Pancreas (tissue), 10 donors: Measurements from ENCODE around the gene GDPD2. TPM values are rescaled to one million over a fixed set of nuclear protein-coding genes. Genes with fewer than 3 reads are reported as not detected.

ENCODE experiments used
- ATAC-seq, 4 donors: fragments of 200-7000 bp; cut with Tn5 transposase; one replicate each; pipeline versions ENCODE4 v1.8.0 to v1.9.1; 2020; ENCODE audit warnings: mild to moderate bottlenecking in 4 of 4, moderate library complexity in 4 of 4
- DNase-seq, 6 donors: peaks; one replicate each; pipeline ENCODE4 v3.0.0-alpha.2; 2020
- FAIRE-seq: peaks from 2 replicates; lab custom pipeline; 2012; peaks lifted over from hg19 to GRCh38; lab: Jason Lieb, UNC
- H3K27ac ChIP-seq, 4 donors: fragments of 200-600 bp; sonication (generic); 1 replicate in 3 of 4; 2 replicates in 1 of 4; pipeline versions ENCODE4 v1.5.0 to v1.8.0; 2020
- H3K27me3 ChIP-seq, 4 donors: fragments of 200-600 bp; one replicate each; pipeline ENCODE4 v1.8.0; 2021
- H3K36me3 ChIP-seq, 3 donors: fragments of 200-600 bp; sonication (generic) in 1 of 3; one replicate each; pipeline versions ENCODE4 v1.5.0 to v1.8.0; 2020 to 2021
- H3K4me1 ChIP-seq, 3 donors: fragments of 200-600 bp; one replicate each; pipeline ENCODE4 v1.8.0; 2021
- H3K4me3 ChIP-seq, 4 donors: fragments of 200-600 bp; sonication (generic) in 2 of 4; one replicate each; pipeline versions ENCODE4 v1.5.0 to v1.8.0; 2020 to 2021
- H3K9me3 ChIP-seq, 4 donors: fragments of 200-600 bp; one replicate each; pipeline ENCODE4 v1.8.0; 2021
- CTCF ChIP-seq, 4 donors: fragments of 200-600 bp; sonication (generic) in 3 of 4; IDR thresholded peaks; one replicate each; pipeline versions ENCODE4 v1.5.0 to v1.8.0; 2021; ENCODE audit warnings: antibody characterized with exemption in 4 of 4
- WGBS, 2 donors: extraction: QIAGEN DNeasy Blood & Tissue Kit; methylation state at CpG; one replicate each; pipeline ENCODE4 v1.1.7; 2013; 5-methylcytosine and 5-hydroxymethylcytosine counted together
- intact Hi-C, 3 donors: fragments of 100-400 bp; cut with DNase I; formaldehyde crosslinking; loops; one replicate each; pipeline versions ENCODE4 v1.11.1 to v1.14.2; 2022
- polyA plus RNA-seq, 2 donors: library from polyadenylated mRNA; stranded (reverse); fragments of 200-250 nt; gene quantifications; one replicate each; pipeline ENCODE4 v1.2.3, GENCODE V29; 2013
- total RNA-seq, 6 donors: library from RNA; stranded (reverse); fragmentation: NEBNext Ultra II Directional in 4 of 6; extraction: Animal tissue kit (Norgen Biotek cat#: 25700) in 4 of 6; gene quantifications; one replicate each; pipeline versions ENCODE4 v1.2.1 to v1.2.4, GENCODE V29; 2021 to 2023
- donor health status: healthy with polysubstance abuse.
- donor health status: DM: no; HTN: no; CAD: no; lungs with moderate emphysema.
- donor health status: DM: no; HTN: no; CAD: no.
- donor health status: control.
- donor health status: control.
- donor health status: Bipolar disorder and iron deficiency.
- donor health status: DM: yes; HTN: yes; CAD: no.
- donor health status: DM: no; HTN: no; CAD: no.
- donor health status: DM: no; HTN: no; CAD: no.
- donor health status: DM: yes; HTN: yes; CAD: no.

Gene GDPD2
- total and polyA plus RNA-seq, 8 donors, result not detected

GRCh38 chrX:70436343-70436742 lies 13.2 kb downstream of the GDPD2 start:
- no peak for FAIRE-seq
- intact Hi-C loops, result no loop called here
- no peak for DNase-seq
- Histone ChIP-seq H3K4me1 (no peaks in the 10 kb centered on the region), H3K4me3 (no peak overlapping the region), H3K9me3 (no peaks in the 10 kb centered on the region), H3K27me3 (peaks cover 0 to 3% (median 0%) of the 10 kb centered on the region in 4 donors), H3K27ac (no peak overlapping the region), H3K36me3 (no peaks in the 10 kb centered on the region)
- no peak for ATAC-seq
- no peak for TF ChIP-seq CTCF (IDR thresholded peaks at IDR 0.05)
- WGBS, 2 donors, result 30% methylated on average over 16 of the region's 16 CpGs

- DNase-seq (no peak), ATAC-seq (no peak), FAIRE-seq (no peak)
- 32 to 49% methylated on average over 2 of the region's 2 CpGs for WGBS, 2 donors
- Histone ChIP-seq H3K27me3 (peaks cover 0 to 3% (median 0%) of the 10 kb centered on the region in 4 donors), H3K4me1 (no peaks in the 10 kb centered on the region), H3K4me3 (no peak overlapping the region), H3K9me3 (no peaks in the 10 kb centered on the region), H3K27ac (no peak overlapping the region), H3K36me3 (no peaks in the 10 kb centered on the region)
- TF ChIP-seq CTCF (IDR thresholded peaks at IDR 0.05), result no peak
- intact Hi-C loops, result no loop called here
Observed at GRCh38 chrX:70437011-70437410, 13.9 kb downstream of the GDPD2 start.

GRCh38 chrX:70437921-70438665 lies 15.0 kb downstream of the GDPD2 start:
- no peak overlapping the region for H3K4me3 ChIP-seq
- no peak for ATAC-seq
- H3K36me3 ChIP-seq, result no peaks in the 10 kb centered on the region
- no peak for TF ChIP-seq CTCF (IDR thresholded peaks at IDR 0.05)
- no peaks in the 10 kb centered on the region for H3K4me1 ChIP-seq
- H3K9me3 ChIP-seq, result no peaks in the 10 kb centered on the region
- 64 to 70% methylated on average over 8 of the region's 8 CpGs for WGBS, 2 donors
- H3K27me3 ChIP-seq, result peaks cover 0 to 6% (median 0%) of the 10 kb centered on the region in 4 donors
- no peak for FAIRE-seq
- H3K27ac ChIP-seq, result no peak overlapping the region
- intact Hi-C loops, result no loop called here
- no peak for DNase-seq

- H3K36me3 ChIP-seq, result no peaks in the 10 kb centered on the region
- 25 to 50% methylated on average over 1 of the region's 1 CpG for WGBS, 2 donors
- no peak overlapping the region for H3K27ac ChIP-seq
- TF ChIP-seq CTCF (IDR thresholded peaks at IDR 0.05), result no peak
- H3K4me1 ChIP-seq, result no peaks in the 10 kb centered on the region
- no peak overlapping the region for H3K4me3 ChIP-seq
- FAIRE-seq, result no peak
- intact Hi-C loops, result no loop called here
- no peaks in the 10 kb centered on the region for H3K9me3 ChIP-seq
- no peak for ATAC-seq
- H3K27me3 ChIP-seq, result peaks cover 0 to 14% (median 0%) of the 10 kb centered on the region in 4 donors
- DNase-seq, result no peak
Observed at GRCh38 chrX:70439016-70439415, 15.9 kb downstream of the GDPD2 start.

- no peak overlapping the region for H3K4me3 ChIP-seq
- no peak for TF ChIP-seq CTCF (IDR thresholded peaks at IDR 0.05)
- no peak for FAIRE-seq
- intact Hi-C loops, result loop anchor here in 1 of 3 donors (10.0 kb wide), 1 partner anchor 113 kb away; no protein-coding TSS in a partner anchor
- H3K36me3 ChIP-seq, result no peaks in the 10 kb centered on the region
- WGBS, 2 donors, result 43 to 51% methylated on average over 6 of the region's 6 CpGs
- H3K9me3 ChIP-seq, result no peaks in the 10 kb centered on the region
- no peak for ATAC-seq
- no peaks in the 10 kb centered on the region for H3K4me1 ChIP-seq
- DNase-seq, result no peak
- peaks cover 0 to 11% (median 0%) of the 10 kb centered on the region in 4 donors for H3K27me3 ChIP-seq
- no peak overlapping the region for H3K27ac ChIP-seq
Observed at GRCh38 chrX:70442224-70442623, 19.1 kb downstream of the GDPD2 start.
